AG04450 (cell line): ENCODE measurements around the gene WDR49. TPM values are rescaled to one million over a fixed set of nuclear protein-coding genes. Genes with fewer than 3 reads are reported as not detected.

Source experiments
- CTCF ChIA-PET: fragments of 300-600, 350-600 bp; formaldehyde crosslinking; extraction: SDS; loops from one replicate; lab custom pipeline; 2022; ENCODE audit warnings: antibody characterized with exemption, inconsistent platforms; lab: Charles Lee
- POLR2A ChIA-PET: fragments of 350-600 bp; formaldehyde crosslinking; extraction: SDS; loops from one replicate; lab custom pipeline; 2021; ENCODE audit warnings: antibody characterized with exemption, inconsistent platforms; lab: Yijun Ruan, JAX
- DNase-seq: peaks from one replicate; pipeline ENCODE4 v3.0.0-alpha.2; 2011; ENCODE audit warnings: low read depth, low spot score
- H3K27ac ChIP-seq: one replicate; pipeline ENCODE4 v1.5.1; 2012; ENCODE audit warnings: low read depth, low read length, control low read depth
- H3K27me3 ChIP-seq: one replicate; pipeline ENCODE4 v1.6.0; 2012; ENCODE audit warnings: low read length; ENCODE audit not compliant: control insufficient read depth, insufficient read depth
- H3K4me3 ChIP-seq: 2 replicates; pipeline ENCODE4 v1.5.1; 2011; ENCODE audit warnings: mild to moderate bottlenecking, low read depth, low read length, control low read depth
- H3K9me3 ChIP-seq: 2 replicates; pipeline ENCODE4 v1.5.1; 2012; ENCODE audit warnings: low read length; ENCODE audit not compliant: control insufficient read depth, insufficient read depth
- polyA plus RNA-seq: library from polyadenylated mRNA; depleted of rRNA; stranded (reverse); fragments of >200 nt; gene quantifications from 2 replicates; pipeline ENCODE4 v1.2.3, GENCODE V29; 2011
- TF ChIP-seq, protein P1 (sequence below): IDR thresholded peaks from 2 replicates; pipeline ENCODE4 v1.5.1; 2011; ENCODE audit warnings: low read depth, low read length, control low read depth, inconsistent platforms

WDR49 gene
- polyA plus RNA-seq, 1 experiment, result not detected

DNA sequence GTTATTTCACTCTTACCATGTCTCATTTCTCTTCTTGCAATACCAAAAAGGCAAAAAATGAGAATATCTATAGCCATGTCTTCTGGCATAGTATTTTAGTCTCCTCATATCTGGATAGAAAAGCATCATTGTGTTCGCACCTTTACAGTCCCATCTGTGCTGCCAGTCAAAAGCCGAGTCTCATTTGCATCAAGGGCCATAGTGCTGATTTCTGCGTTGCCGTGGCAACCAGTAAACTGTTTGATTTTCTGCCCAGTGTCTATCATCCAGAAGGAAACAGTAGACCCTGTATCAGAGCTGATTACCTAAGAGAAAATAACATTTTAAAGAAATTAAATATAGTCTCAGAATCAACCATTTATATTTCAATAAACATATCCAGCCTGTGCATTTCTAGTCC is 93.8 kb downstream of the WDR49 start:
- Histone ChIP-seq H3K27ac (no peak overlapping the region), H3K27me3 (no peaks in the 10 kb centered on the region), H3K4me3 (no peak overlapping the region), H3K9me3 (no peaks in the 10 kb centered on the region)
- TF ChIP-seq, protein P1, sequence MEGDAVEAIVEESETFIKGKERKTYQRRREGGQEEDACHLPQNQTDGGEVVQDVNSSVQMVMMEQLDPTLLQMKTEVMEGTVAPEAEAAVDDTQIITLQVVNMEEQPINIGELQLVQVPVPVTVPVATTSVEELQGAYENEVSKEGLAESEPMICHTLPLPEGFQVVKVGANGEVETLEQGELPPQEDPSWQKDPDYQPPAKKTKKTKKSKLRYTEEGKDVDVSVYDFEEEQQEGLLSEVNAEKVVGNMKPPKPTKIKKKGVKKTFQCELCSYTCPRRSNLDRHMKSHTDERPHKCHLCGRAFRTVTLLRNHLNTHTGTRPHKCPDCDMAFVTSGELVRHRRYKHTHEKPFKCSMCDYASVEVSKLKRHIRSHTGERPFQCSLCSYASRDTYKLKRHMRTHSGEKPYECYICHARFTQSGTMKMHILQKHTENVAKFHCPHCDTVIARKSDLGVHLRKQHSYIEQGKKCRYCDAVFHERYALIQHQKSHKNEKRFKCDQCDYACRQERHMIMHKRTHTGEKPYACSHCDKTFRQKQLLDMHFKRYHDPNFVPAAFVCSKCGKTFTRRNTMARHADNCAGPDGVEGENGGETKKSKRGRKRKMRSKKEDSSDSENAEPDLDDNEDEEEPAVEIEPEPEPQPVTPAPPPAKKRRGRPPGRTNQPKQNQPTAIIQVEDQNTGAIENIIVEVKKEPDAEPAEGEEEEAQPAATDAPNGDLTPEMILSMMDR, result no peak
- ChIA-PET POLR2A (no interaction called here), CTCF (no interaction called here)
- no peak for DNase-seq

DNA sequence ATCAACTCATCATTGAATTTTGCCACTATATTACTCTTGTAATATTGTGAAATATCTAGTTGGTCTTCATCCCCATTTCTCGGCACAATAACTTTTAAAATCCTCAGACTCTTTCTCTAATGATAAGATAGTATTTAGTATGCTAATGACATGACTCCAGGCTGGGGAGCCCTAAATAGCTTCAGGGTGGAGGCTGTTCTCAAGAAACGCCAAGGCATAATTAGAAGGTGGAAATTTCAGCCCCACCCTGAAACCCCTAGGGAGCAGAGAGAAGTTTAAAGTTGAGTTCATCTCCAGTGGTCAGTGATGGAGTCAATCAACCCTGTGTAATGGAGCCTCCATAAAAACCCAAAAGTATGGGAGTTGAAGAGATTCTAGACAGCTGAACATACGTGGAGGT is 98.8 kb downstream of the WDR49 start:
- no peak for DNase-seq
- POLR2A ChIA-PET, result no interaction called here
- Histone ChIP-seq H3K4me3 (no peak overlapping the region), H3K9me3 (no peaks in the 10 kb centered on the region), H3K27me3 (no peaks in the 10 kb centered on the region), H3K27ac (no peak overlapping the region)
- TF ChIP-seq, protein P1, result no peak
- CTCF ChIA-PET, result no interaction called here

DNA sequence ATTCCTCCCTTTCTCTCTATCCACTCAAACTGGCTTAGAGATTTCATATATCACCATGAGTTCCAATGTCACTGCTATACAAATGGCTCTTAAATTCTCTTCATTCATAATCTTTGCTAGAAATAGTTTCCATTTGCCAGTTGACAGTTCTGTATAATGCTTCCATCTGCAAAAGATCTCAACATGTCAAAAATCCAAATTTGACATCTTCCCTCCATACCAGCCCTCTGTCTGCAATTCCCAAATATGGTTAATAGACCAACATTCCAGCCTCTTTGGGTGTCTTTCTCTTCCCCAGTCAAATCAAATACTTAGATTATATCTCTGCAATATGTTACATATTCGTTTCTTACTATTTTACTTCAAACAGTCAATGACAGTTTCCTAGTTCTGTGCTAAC is 115.7 kb downstream of the WDR49 start:
- H3K4me3 ChIP-seq, result no peak overlapping the region
- no peaks in the 10 kb centered on the region for H3K27me3 ChIP-seq
- TF ChIP-seq, protein P1, result no peak
- ChIA-PET CTCF (no interaction called here), POLR2A (no interaction called here)
- peaks cover 2% of the 10 kb centered on the region; the same call in 1 of the 2 replicates for H3K9me3 ChIP-seq
- DNase-seq, result no peak
- no peak overlapping the region for H3K27ac ChIP-seq

DNA sequence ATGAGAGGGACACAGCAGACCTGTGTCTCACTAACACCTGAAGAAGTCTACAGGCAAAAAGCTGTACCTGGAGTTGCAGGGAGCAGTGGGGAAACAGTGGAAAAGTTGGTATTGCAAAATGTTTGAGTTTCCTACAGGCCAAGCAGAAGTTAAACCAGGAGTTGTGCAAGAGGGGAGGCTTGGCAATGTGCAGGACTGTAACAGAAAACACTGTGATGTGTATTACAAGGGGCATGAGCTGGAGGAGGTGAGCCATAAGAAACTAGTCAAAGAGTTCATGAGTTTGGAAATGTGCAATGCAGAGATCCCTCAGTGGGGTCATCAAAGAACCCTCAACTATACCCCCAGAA is 132.8 kb downstream of the WDR49 start:
- TF ChIP-seq, protein P1, result no peak
- no peak overlapping the region for H3K4me3 ChIP-seq
- H3K9me3 ChIP-seq, result no peaks in the 10 kb centered on the region; the same call in 1 of the 2 replicates
- H3K27ac ChIP-seq, result no peak overlapping the region
- no peak for DNase-seq
- POLR2A ChIA-PET, result no interaction called here
- CTCF ChIA-PET, result no interaction called here
- H3K27me3 ChIP-seq, result no peaks in the 10 kb centered on the region

DNA sequence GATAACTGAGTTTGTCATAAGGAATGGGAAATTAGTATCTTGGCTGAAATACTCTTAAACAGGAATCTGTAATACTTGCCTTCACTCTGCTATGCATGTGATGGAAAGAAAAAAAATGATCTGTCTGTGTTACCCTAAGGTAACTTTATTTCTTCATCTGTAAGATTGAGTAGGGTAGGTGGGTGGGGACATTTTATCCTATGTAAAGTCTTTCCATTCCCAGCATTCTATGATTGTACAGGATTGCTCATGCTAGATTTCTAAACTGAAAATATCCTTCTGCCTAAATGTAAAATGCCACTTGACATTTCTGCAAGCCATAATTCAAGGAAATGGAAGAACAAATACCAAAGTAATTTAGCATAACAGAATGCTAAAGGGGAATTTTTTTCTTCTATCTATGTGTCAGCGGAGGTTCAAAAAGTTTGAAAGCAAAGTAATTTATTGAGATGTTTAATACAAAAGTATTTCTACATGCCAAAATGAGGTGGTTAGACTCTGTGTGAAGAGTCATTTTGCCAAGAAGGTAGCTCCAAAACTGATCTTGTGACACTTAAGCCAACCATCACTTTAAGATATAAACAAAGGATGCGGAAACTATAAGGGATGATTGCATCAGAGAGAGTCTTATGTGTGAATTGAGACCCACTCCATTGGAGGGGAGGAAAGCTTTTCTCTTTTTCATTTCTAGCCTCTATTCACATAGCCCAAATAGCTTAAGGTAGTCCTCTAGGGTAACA is 133.3 kb downstream of the WDR49 start:
- ChIA-PET POLR2A (no interaction called here), CTCF (no interaction called here)
- no peak for DNase-seq
- H3K27me3 ChIP-seq, result no peaks in the 10 kb centered on the region
- no peak overlapping the region for H3K27ac ChIP-seq
- H3K9me3 ChIP-seq, result no peaks in the 10 kb centered on the region; the same call in 1 of the 2 replicates
- no peak overlapping the region for H3K4me3 ChIP-seq
- TF ChIP-seq, protein P1, result no peak
